ENCODE measurements around the gene VAV3. TPM values are rescaled to one million over a fixed set of nuclear protein-coding genes. Genes with fewer than 3 reads are reported as not detected.

VAV3 gene
- total RNA-seq, 4 donors from 2014 or later = 2.2 to 20.4 (median 4.0) TPM

GRCh38 chr1:107698161-107698560 is 266.8 kb downstream of the VAV3 start:
- no peak overlapping the region for H3K27ac ChIP-seq
- no peak overlapping the region for H3K4me3 ChIP-seq
- H3K36me3 ChIP-seq = no peaks in the 10 kb centered on the region
- H3K9me3 ChIP-seq = no peaks in the 10 kb centered on the region
- WGBS, 2 donors = 79 to 84% methylated on average over 6 of the region's 6 CpGs
- TF ChIP-seq POLR2A (IDR thresholded peaks at IDR 0.05) = no peak
- TF ChIP-seq EP300 (IDR thresholded peaks at IDR 0.05) = no peak
- TF ChIP-seq, protein P1, sequence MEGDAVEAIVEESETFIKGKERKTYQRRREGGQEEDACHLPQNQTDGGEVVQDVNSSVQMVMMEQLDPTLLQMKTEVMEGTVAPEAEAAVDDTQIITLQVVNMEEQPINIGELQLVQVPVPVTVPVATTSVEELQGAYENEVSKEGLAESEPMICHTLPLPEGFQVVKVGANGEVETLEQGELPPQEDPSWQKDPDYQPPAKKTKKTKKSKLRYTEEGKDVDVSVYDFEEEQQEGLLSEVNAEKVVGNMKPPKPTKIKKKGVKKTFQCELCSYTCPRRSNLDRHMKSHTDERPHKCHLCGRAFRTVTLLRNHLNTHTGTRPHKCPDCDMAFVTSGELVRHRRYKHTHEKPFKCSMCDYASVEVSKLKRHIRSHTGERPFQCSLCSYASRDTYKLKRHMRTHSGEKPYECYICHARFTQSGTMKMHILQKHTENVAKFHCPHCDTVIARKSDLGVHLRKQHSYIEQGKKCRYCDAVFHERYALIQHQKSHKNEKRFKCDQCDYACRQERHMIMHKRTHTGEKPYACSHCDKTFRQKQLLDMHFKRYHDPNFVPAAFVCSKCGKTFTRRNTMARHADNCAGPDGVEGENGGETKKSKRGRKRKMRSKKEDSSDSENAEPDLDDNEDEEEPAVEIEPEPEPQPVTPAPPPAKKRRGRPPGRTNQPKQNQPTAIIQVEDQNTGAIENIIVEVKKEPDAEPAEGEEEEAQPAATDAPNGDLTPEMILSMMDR (IDR thresholded peaks at IDR 0.05) = no peak
- H3K4me1 ChIP-seq = no peaks in the 10 kb centered on the region
- H3K27me3 ChIP-seq = no peaks in the 10 kb centered on the region
- no peak for DNase-seq (ENCODE audit: low spot score in 2 of 2)

- Histone ChIP-seq H3K27ac (no peak overlapping the region), H3K36me3 (no peaks in the 10 kb centered on the region), H3K27me3 (no peaks in the 10 kb centered on the region), H3K4me3 (no peak overlapping the region), H3K9me3 (no peaks in the 10 kb centered on the region), H3K4me1 (no peaks in the 10 kb centered on the region)
- WGBS, 2 donors = 92% methylated on average over 3 of the region's 3 CpGs
- TF ChIP-seq, protein P1 (IDR thresholded peaks at IDR 0.05) = no peak
- TF ChIP-seq POLR2A (IDR thresholded peaks at IDR 0.05) (no peak), EP300 (IDR thresholded peaks at IDR 0.05) (no peak)
- no peak for DNase-seq (ENCODE audit: low spot score in 2 of 2)
These were observed 269.6 kb downstream of the VAV3 start for GRCh38 chr1:107695341-107695740.

GRCh38 chr1:107692580-107693345 is 272.2 kb downstream of the VAV3 start:
- WGBS, 2 donors = 70 to 75% methylated on average over 8 of the region's 8 CpGs
- Histone ChIP-seq H3K9me3 (no peaks in the 10 kb centered on the region), H3K27ac (no peak overlapping the region), H3K4me3 (no peak overlapping the region), H3K36me3 (no peaks in the 10 kb centered on the region), H3K4me1 (no peaks in the 10 kb centered on the region), H3K27me3 (no peaks in the 10 kb centered on the region)
- TF ChIP-seq, protein P1 (IDR thresholded peaks at IDR 0.05) = no peak
- no peak for TF ChIP-seq EP300 (IDR thresholded peaks at IDR 0.05)
- no peak for TF ChIP-seq POLR2A (IDR thresholded peaks at IDR 0.05)
- no peak for DNase-seq (ENCODE audit: low spot score in 2 of 2)

DNA sequence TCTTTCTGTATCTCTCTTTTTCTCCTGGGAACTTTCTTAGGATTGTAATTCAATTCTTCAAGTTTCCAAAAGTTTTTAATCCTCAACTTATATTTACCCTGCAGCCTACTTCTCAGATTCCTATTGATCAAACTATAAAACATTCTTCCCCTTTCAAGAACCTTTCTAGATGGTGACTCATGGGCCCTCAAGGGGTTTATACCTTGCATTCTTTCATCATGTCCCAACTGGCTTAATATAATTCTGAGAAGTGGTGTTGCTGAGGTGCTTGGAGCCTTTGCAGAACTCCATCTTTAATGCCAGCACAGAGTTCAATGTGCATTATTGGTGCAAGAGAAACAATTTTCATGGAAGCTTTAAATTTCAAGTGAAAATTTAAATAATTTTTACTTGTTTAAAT is 273.4 kb downstream of the VAV3 start:
- TF ChIP-seq POLR2A (IDR thresholded peaks at IDR 0.05) (no peak), EP300 (IDR thresholded peaks at IDR 0.05) (no peak)
- TF ChIP-seq, protein P1 (IDR thresholded peaks at IDR 0.05) = no peak
- Histone ChIP-seq H3K4me1 (no peaks in the 10 kb centered on the region), H3K36me3 (no peaks in the 10 kb centered on the region), H3K27ac (no peak overlapping the region), H3K4me3 (no peak overlapping the region), H3K9me3 (no peaks in the 10 kb centered on the region), H3K27me3 (no peaks in the 10 kb centered on the region)
- DNase-seq (ENCODE audit: low spot score in 2 of 2) = no peak

GRCh38 chr1:107690491-107690890 is 274.5 kb downstream of the VAV3 start:
- no peak for DNase-seq (ENCODE audit: low spot score in 2 of 2)
- Histone ChIP-seq H3K9me3 (no peaks in the 10 kb centered on the region), H3K4me3 (no peak overlapping the region), H3K36me3 (no peaks in the 10 kb centered on the region), H3K27me3 (no peaks in the 10 kb centered on the region), H3K4me1 (no peaks in the 10 kb centered on the region), H3K27ac (no peak overlapping the region)
- TF ChIP-seq, protein P1 (IDR thresholded peaks at IDR 0.05) = no peak
- TF ChIP-seq POLR2A (IDR thresholded peaks at IDR 0.05) (no peak), EP300 (IDR thresholded peaks at IDR 0.05) (no peak)
- 55 to 56% methylated on average over 2 of the region's 2 CpGs for WGBS, 2 donors
